T follicular helper cell (primary cell): ENCODE data around the gene SASH3.

Source experiments
- DNase-seq: peaks from one replicate; pipeline ENCODE4 v3.0.0-alpha.2; 2020; ENCODE audit warnings: low read depth

The SASH3 gene

DNA sequence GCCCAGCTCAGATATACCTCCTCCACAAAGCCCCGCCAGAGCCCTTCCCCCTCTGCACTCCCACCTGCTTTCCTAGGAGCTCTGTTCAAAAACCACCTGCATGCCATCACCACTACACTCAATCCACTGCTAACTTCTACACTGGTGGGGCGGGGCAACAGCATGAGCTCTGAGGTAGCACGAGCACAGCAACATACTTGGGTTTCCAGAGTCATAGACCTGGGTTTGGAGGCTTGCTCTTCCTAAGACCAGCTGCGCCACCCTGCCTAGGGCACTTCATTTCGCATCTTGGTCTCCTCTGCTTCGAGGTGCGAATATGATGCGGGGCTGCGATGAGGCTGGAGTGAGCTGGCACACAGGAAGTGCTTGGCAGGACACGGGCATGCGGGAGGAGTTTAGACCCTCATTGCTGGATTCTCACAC is 3.6 kb downstream of the SASH3 start:
- no peak for DNase-seq

- no peak for DNase-seq
Observed at GRCh38 chrX:129784371-129784770, 4.6 kb downstream of the SASH3 start.

- DNase-seq, result no peak
Observed at GRCh38 chrX:129785160-129785947, 5.6 kb downstream of the SASH3 start.

GRCh38 chrX:129786210-129786651 is 6.5 kb downstream of the SASH3 start:
- no peak for DNase-seq

DNA sequence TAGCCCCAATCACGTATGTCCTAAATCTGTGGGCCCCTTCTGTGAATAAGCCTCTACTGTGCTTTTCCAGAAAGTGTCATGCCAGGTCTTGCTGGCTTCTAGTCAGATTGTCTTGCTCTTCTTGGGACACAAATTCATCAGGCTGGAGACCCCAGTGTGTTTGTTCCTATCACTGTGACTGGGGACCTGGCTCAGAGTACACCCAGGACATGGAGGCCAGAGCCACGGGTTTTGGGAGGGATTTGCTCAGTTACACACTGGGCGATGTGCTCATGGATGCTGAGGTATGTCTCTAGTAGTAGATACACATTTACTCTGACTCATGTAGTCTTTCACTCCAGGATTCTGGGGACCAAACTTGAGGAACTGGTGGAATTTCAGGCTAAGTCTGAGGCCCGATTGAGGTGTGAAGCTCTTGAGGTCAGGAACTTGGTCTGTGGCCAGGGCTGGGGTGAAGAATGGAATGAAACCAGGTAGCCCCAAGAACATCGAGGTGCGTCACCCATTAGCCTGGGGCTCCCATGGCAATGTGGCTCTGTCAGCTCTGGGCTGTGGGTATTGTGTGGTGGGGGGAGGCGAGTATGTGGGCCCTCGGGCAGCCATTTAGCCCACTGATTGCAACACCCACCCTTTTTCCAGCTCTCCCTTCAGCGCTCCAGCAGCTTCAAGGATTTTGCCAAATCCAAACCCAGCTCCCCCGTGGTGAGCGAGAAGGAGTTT is 7.7 kb downstream of the SASH3 start:
- no peak for DNase-seq

DNA sequence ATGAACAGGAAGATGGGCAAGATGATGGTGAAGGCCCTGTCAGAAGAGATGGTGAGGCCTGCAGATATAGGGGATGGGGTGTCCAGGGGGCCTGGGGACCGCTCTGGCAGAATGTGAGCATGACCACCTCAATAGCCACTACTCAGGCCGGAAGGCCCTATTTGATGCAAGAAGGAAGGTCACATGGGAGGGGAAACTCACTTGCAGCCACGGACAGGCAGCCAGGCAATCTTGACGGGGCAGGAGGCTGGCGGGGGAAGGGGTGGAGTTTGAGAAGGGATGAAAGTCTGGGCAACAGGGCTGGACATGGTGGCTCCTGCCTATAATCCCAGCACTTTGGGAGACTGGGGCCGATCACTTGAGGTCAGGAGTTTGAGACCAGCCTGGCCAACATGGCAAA is 8.8 kb downstream of the SASH3 start:
- DNase-seq, result no peak

DNA sequence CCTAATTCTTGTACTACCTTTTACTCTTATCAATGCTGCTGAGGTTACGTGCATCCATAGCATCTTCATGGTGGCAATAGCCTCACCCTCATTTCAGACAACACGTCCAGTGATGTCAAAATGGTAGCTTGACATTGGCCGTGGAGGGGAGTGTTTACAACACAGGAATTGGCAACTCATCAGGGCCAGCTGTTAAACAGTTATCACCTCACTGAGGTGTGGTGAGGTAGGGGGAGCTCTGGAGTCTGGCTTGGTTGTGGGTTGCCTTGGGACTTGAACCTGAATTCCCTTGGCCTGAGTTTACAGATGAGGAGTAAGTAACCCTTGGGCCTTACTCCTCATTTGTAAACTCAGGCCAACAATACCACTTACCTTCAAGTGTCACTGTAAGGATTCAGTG is 10.4 kb downstream of the SASH3 start:
- DNase-seq, result no peak

DNA sequence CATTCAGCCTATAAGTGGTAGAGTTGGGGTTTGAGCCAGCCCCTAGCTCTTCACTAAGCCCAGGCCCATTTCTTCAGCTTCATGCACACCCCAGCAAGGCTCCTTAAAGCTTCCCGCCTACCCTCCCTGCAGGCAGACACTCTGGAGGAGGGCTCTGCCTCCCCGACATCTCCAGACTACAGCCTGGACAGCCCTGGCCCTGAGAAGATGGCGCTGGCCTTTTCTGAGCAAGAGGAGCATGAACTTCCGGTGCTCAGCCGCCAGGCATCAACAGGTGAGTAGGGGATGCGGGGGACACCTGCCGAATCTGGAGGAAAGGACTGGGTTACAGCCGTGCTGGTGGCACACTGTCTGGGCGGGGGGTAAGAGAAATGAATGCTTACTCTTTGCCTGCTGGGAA is 11.1 kb downstream of the SASH3 start:
- no peak for DNase-seq

DNA sequence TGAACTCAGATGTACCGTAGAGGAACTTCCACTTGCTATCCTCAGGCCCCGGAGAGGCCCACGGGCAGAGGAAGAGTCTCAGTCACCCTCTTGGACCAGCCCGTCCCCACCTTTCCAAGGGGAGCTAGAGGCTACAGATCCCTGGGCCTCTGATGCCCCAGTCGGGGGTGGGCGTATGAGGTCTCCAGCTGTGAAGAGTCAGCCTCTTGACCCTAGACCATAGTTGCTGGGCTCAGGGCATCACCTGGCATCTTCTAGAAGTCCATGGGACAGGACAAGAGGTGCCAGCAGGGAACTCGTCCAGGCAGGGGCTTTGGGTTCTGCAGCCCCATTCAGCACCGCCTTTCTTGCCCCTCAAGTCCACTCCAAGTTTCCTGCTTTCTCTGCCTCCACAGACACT is 11.6 kb downstream of the SASH3 start:
- DNase-seq, result no peak

DNA sequence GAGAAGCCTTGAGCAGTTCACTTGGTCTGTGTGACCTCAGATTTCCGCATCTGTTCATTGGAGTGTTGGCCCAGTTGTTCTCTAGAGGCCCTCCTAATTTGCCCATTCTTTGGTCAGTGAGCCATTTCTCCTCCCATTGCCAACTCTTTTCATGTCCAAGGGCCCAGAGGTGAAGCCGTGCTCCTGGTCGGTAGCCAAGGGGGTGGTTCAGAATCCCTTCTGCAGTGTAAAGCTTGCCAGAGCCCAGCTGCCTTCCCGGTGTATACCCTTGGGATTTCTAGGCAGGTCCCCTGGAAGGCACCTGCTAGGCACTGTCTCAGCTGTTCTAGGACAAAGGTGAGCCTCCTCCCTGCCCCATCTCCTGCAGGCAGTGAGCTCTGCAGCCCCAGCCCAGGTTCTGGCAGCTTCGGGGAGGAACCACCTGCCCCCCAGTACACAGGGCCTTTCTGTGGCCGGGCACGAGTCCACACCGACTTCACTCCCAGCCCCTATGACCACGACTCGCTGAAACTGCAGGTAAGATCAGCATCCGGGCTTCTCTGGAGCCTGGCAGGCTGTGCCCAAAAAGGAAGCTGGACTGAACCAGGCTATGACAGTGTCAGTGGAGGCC is 12.3 kb downstream of the SASH3 start:
- DNase-seq, result no peak

DNA sequence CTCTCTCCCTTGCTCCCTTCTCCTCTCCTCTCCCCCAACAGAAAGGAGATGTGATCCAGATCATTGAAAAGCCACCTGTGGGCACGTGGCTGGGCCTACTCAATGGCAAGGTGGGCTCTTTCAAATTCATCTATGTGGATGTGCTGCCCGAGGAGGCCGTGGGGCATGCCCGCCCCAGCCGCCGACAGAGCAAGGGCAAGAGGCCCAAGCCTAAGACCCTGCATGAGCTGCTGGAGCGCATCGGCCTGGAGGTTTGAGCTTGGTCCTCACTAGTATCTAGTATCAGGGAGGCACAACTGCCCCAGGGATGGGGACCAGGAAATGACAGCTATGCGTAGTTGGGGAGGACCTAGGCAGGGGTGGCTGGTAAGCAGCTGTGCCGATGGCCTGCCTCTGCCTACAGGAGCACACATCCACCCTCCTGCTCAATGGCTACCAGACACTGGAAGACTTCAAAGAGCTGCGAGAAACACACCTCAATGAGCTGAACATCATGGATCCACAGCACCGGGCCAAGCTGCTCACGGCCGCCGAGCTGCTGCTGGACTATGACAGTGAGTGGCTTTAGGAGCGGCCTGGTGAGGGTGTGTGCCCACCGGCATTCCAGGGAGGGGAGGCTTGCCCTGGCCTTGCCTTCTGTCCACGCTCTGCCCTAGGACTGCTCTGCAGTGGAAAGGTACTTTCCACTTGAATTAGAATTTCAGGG is 13.0 kb downstream of the SASH3 start:
- no peak for DNase-seq

DNA sequence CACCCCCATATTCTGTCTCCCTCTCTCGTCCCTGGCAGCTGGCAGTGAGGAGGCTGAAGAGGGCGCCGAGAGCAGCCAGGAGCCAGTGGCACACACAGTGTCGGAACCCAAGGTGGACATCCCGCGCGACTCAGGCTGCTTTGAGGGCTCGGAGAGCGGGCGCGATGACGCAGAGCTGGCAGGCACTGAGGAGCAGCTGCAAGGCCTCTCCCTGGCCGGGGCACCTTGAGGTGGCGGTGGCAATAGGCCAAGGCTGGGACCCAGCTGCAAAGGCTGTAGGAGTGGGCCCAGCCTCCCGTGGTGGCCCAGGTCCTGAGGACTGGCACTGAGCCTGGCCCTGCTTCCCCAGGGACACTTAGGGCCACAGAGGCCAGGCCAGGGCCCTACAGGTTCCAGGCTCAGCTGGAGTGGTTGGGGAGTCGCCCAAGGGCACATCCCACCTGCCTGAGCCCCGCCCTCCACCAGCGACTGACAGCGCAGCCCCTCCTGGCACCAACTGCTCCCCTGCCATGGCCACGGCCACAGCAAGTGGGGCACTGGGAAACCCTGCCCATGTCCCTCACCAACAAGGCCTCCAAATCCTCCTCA is 13.9 kb downstream of the SASH3 start:
- no peak for DNase-seq

GRCh38 chrX:129795584-129795983 is 15.8 kb downstream of the SASH3 start:
- DNase-seq, result no peak

- DNase-seq, result no peak
Observed at GRCh38 chrX:129797251-129797906, 17.6 kb downstream of the SASH3 start.

- DNase-seq, result no peak
Observed at GRCh38 chrX:129798456-129798855, 18.7 kb downstream of the SASH3 start.

- DNase-seq, result no peak
Observed at GRCh38 chrX:129798888-129799287, 19.1 kb downstream of the SASH3 start.

DNA sequence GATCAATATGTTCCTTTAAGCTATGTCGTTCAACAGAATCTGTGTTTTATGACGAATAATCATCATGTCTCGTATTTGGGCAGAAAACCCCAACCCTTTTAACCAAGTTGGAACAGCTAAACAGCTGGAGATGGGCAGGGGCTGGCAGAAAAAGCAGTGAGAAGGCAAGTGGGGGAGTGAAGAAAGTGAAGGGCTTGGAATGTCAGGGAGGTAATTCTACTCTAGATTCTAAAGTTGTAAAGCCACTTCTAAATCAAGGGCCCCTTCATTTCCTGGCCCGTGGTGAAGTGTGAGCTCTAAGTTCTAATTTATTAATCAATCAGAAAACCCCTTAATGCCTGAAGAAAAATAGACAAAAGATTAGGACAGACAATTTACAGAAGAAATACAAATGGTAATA is 20.4 kb downstream of the SASH3 start:
- no peak for DNase-seq

- no peak for DNase-seq
Observed at GRCh38 chrX:129802863-129803262, 23.1 kb downstream of the SASH3 start.

GRCh38 chrX:129804806-129805205 is 25.1 kb downstream of the SASH3 start:
- no peak for DNase-seq

DNA sequence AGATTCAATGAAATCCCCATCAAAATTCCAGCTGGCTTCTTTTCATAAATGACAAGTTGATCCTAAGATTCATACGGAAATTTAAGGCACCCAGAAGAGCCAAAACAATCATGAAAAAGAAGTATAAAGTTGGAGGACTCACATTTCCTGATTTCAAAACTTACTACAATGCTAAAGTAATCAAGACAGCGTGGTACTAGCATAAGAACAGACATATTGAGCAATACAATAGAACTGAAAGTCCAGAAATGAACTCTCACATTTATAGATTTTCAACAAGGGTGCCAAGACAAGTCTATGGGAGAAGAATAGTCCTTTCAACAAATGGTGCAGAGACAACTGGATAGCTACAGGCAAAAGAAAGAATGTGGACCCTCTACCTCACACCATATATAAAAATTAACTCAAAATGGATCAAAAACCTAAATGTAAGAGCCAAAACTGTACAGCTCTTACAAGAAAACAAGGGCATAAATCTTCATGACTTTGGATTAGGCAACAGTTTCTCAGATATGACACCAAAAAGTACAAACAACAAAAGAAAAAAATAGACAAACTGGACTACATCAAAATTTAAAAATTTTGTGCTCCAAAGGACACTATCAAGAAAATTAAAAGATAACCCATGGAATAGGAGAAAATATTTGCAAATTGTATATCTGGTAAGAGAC is 28.5 kb downstream of the SASH3 start:
- no peak for DNase-seq
